H1 (cell line): ENCODE results near the gene S100A14.

Experiments
- CTCF ChIP-seq, 3 experiments: IDR thresholded peaks; 1 replicate in 2 of 3; 2 replicates in 1 of 3; pipeline versions ENCODE4 v1.5.1 to v1.6.1; 2011; ENCODE audit warnings: low read length in 3 of 3, mild to moderate bottlenecking in 3 of 3, inconsistent platforms in 2 of 3, low read depth in 1 of 3, moderate library complexity in 1 of 3; ENCODE audit not compliant: insufficient read depth in 1 of 3; ENCODE audit errors: control extremely low read depth in 1 of 3
- EGR1 ChIP-seq: IDR thresholded peaks from 2 replicates; pipeline ENCODE4 v1.6.1; 2011; ENCODE audit warnings: low read depth, low read length, borderline replicate concordance
- EZH2 ChIP-seq: fragments of 200-600 bp; sonication (generic); IDR thresholded peaks from 2 replicates; pipeline ENCODE4 v1.7.1; 2012; ENCODE audit warnings: low read depth, mild to moderate bottlenecking, moderate library complexity, low read length, inconsistent platforms; ENCODE audit not compliant: severe bottlenecking
- FOSL1 ChIP-seq: IDR thresholded peaks from 2 replicates; pipeline ENCODE4 v1.6.1; 2011; ENCODE audit warnings: mild to moderate bottlenecking, low read depth, low read length, moderate library complexity; ENCODE audit not compliant: insufficient read depth
- HDAC2 ChIP-seq, 2 experiments: fragments of 300-600 bp in 1 of 2; sonication (generic) in 1 of 2; IDR thresholded peaks; 2 replicates each; pipeline ENCODE4 v1.6.1; 2011 to 2012; ENCODE audit warnings: low read depth in 2 of 2, low read length in 2 of 2, mild to moderate bottlenecking in 2 of 2, moderate library complexity in 2 of 2, borderline replicate concordance in 1 of 2, inconsistent platforms in 1 of 2
- KDM4A ChIP-seq: IDR thresholded peaks from one replicate; pipeline ENCODE4 v1.7.1; 2012; ENCODE audit warnings: low read depth, mild to moderate bottlenecking, moderate library complexity, low read length, inconsistent platforms; ENCODE audit not compliant: severe bottlenecking
- PHF8 ChIP-seq: fragments of 200-600 bp; sonication (generic); conservative IDR thresholded peaks from 2 replicates; pipeline ENCODE4 v1.7.1; 2012; ENCODE audit warnings: low read depth, mild to moderate bottlenecking, inconsistent platforms, low read length, moderate library complexity
- POLR2AphosphoS5 ChIP-seq: IDR thresholded peaks from 2 replicates; pipeline ENCODE4 v1.6.1; 2011; ENCODE audit warnings: low read depth, low read length
- SIN3A ChIP-seq, 2 experiments: IDR thresholded peaks in 1 of 2; conservative IDR thresholded peaks in 1 of 2; 2 replicates each; pipeline ENCODE4 v1.6.1; 2011 to 2012; ENCODE audit warnings: low read length in 2 of 2, improper control_type of control experiment in 1 of 2, low read depth in 1 of 2, mild to moderate bottlenecking in 1 of 2
- SP1 ChIP-seq: IDR thresholded peaks from 2 replicates; pipeline ENCODE4 v1.6.1; 2011; ENCODE audit warnings: low read depth, low read length

GRCh38 chr1:153592748-153593147 lies 23.4 kb downstream of the S100A14 start:
- TF ChIP-seq CTCF (IDR thresholded peaks at IDR 0.05; ENCODE audit: control extremely low read depth in 1 of 3, insufficient read depth in 1 of 3, low read depth in 1 of 3, low read length in 3 of 3), result no peak
- no peak for TF ChIP-seq POLR2AphosphoS5
- no peak for TF ChIP-seq HDAC2 (IDR thresholded peaks at IDR 0.05; ENCODE audit: borderline replicate concordance in 1 of 2, low read depth in 2 of 2, low read length in 2 of 2)
- TF ChIP-seq PHF8, result no peak
- TF ChIP-seq SP1, result no peak
- TF ChIP-seq EZH2, result no peak
- no peak for TF ChIP-seq KDM4A
- TF ChIP-seq EGR1, result no peak
- no peak for TF ChIP-seq SIN3A (conservative IDR thresholded peaks at IDR 0.05 in 1 of 2, IDR thresholded peaks at IDR 0.05 in 1 of 2; ENCODE audit: low read depth in 1 of 2, low read length in 2 of 2)
- TF ChIP-seq FOSL1, result no peak
